ENCODE data around the gene RASGRF2. TPM values are rescaled to one million over a fixed set of nuclear protein-coding genes. Genes with fewer than 3 reads are reported as not detected.
"Not testable (repeated sequence)": the region's sequence is repeated elsewhere in the genome, so short reads cannot be mapped to it uniquely, and the experiment has no call there.

Gene RASGRF2
- total and polyA plus RNA-seq, 9 of the 15 experiments (the other 6 are each of a cell fraction or from before 2014, with no cell fraction given), result 0.01 to 0.22 (median 0.08) TPM; not detected in 2

- Histone ChIP-seq H3K9me3 (replicated peaks; ENCODE audit: control insufficient read depth, insufficient read depth, low read depth, low read length) (no peaks in the 10 kb centered on the region), H3K27ac (ENCODE audit: extremely low read depth, low read depth, low read length) (no peak overlapping the region), H3K9ac (ENCODE audit: insufficient read depth in 1 of 2, low read depth in 2 of 2, low read length in 2 of 2) (no peak overlapping the region), H3K9me1 (ENCODE audit: control insufficient read depth, insufficient read depth, low read length) (no peaks in the 10 kb centered on the region), H3K4me2 (ENCODE audit: insufficient read depth, low read length) (no peak overlapping the region), H3K79me2 (ENCODE audit: control insufficient read depth, insufficient read depth, low read length) (no peaks in the 10 kb centered on the region), H2AFZ (ENCODE audit: low read depth, low read length) (no peak overlapping the region), H3K36me3 (ENCODE audit: control insufficient read depth, insufficient read depth, low read length) (no peaks in the 10 kb centered on the region), H3K4me1 (replicated peaks in 1 of 2; ENCODE audit: control insufficient read depth in 2 of 2, insufficient read depth in 2 of 2, low read length in 2 of 2) (no peaks in the 10 kb centered on the region), H4K20me1 (replicated peaks; ENCODE audit: control insufficient read depth, insufficient read depth, low read length) (no peaks in the 10 kb centered on the region), H3K27me3 (ENCODE audit: control insufficient read depth in 2 of 2, insufficient read depth in 2 of 2, low read length in 2 of 2) (peaks cover 3 to 4% of the 10 kb centered on the region in 2 experiments; a peak in 2 of 5 replicates), H3K4me3 (no peak overlapping the region)
- in situ Hi-C loops (cut with MboI), result loop anchor here (10.0 kb wide), 1 partner anchor 542 kb away; no protein-coding TSS in a partner anchor
- ChIA-PET CTCF (ENCODE audit: low intra/inter-chr PET ratio) (no interaction called here), POLR2A (interaction anchor here (1.2 kb wide), 1 partner anchor 14 kb away, joined by 3 read pairs; no protein-coding TSS in a partner anchor)
- intact Hi-C loops (cut with micrococcal nuclease), result no loop called here
- no TSS peak for BruUV-seq (replicated peaks)
- DNase-seq (ENCODE audit: extremely low read depth in 1 of 4, low spot score in 3 of 4), result no peak
- no peak for FAIRE-seq
- no peak for ATAC-seq
- WGBS (ENCODE audit: insufficient coverage, low coverage, missing lambda C conversion rate), result 0% methylated on average over 2 of the region's 2 CpGs
- TF ChIP-seq ZNF79 (CRISPR knock-in tag; IDR thresholded peaks at IDR 0.05; ENCODE audit: low read depth) (no peak), ZBTB26 (CRISPR knock-in tag; IDR thresholded peaks at IDR 0.05) (no peak), THRA (IDR thresholded peaks at IDR 0.05) (no peak), SP1 (CRISPR knock-in tag; IDR thresholded peaks at IDR 0.05) (no peak), ZNF121 (CRISPR knock-in tag; conservative IDR thresholded peaks at IDR 0.05) (no peak), FOXA1 (IDR thresholded peaks at IDR 0.05; ENCODE audit: borderline replicate concordance) (no peak)
- TF ChIP-seq, protein P1, sequence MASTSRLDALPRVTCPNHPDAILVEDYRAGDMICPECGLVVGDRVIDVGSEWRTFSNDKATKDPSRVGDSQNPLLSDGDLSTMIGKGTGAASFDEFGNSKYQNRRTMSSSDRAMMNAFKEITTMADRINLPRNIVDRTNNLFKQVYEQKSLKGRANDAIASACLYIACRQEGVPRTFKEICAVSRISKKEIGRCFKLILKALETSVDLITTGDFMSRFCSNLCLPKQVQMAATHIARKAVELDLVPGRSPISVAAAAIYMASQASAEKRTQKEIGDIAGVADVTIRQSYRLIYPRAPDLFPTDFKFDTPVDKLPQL (IDR thresholded peaks at IDR 0.05; ENCODE audit: extremely low read depth, insufficient read length), result no peak
Measured at GRCh38 chr5:81052325-81052724, 92.2 kb downstream of the RASGRF2 start.

DNA sequence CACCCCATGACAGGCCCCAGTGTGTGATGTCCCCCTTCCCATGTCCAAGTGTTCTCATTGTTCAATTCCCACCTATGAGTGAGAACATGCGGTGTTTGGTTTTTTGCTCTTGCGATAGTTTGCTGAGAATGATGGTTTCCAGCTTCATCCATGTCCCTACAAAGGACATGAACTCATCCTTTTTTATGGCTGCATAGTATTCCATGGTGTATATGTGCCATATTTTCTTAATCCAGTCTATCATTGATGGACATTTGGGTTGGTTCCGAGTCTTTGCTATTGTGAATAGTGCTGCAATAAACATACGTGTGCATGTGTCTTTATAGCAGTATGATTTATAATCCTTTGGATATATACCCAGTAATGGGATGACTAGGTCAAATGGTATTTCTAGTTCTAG is 93.1 kb downstream of the RASGRF2 start:
- H3K79me2 ChIP-seq (ENCODE audit: control insufficient read depth, insufficient read depth, low read length); H3K9me3 ChIP-seq (replicated peaks; ENCODE audit: control insufficient read depth, insufficient read depth, low read depth, low read length); DNase-seq (ENCODE audit: extremely low read depth in 1 of 4, low spot score in 3 of 4); H3K27me3 ChIP-seq (ENCODE audit: control insufficient read depth in 2 of 2, insufficient read depth in 2 of 2, low read length in 2 of 2); BruUV-seq (replicated peaks); CTCF ChIA-PET (ENCODE audit: low intra/inter-chr PET ratio); H3K4me3 ChIP-seq; intact Hi-C loops (cut with micrococcal nuclease); H2AFZ ChIP-seq (ENCODE audit: low read depth, low read length); H3K4me1 ChIP-seq (replicated peaks in 1 of 2; ENCODE audit: control insufficient read depth in 2 of 2, insufficient read depth in 2 of 2, low read length in 2 of 2); ATAC-seq; FAIRE-seq; H4K20me1 ChIP-seq (replicated peaks; ENCODE audit: control insufficient read depth, insufficient read depth, low read length); H3K4me2 ChIP-seq (ENCODE audit: insufficient read depth, low read length); H3K36me3 ChIP-seq (ENCODE audit: control insufficient read depth, insufficient read depth, low read length); H3K27ac ChIP-seq (ENCODE audit: extremely low read depth, low read depth, low read length); H3K9ac ChIP-seq (ENCODE audit: insufficient read depth in 1 of 2, low read depth in 2 of 2, low read length in 2 of 2); H3K9me1 ChIP-seq (ENCODE audit: control insufficient read depth, insufficient read depth, low read length): not testable (repeated sequence)
- in situ Hi-C loops (cut with MboI), result loop anchor here (10.0 kb wide), 1 partner anchor 542 kb away; no protein-coding TSS in a partner anchor
- POLR2A ChIA-PET, result interaction anchor here (1.2 kb wide), 1 partner anchor 13 kb away, joined by 3 read pairs; no protein-coding TSS in a partner anchor
- 14% methylated on average over 2 of the region's 4 CpGs for WGBS (ENCODE audit: insufficient coverage, low coverage, missing lambda C conversion rate)

Measured in K562 (cell line).